HK-2 (cell line): ENCODE measurements around the gene CSGALNACT2.
A peak's percentile ranks its signal among the peaks of the same experiment; 100 is the strongest.

Experiments
- DNase-seq: peaks from one replicate; pipeline ENCODE4 v3.0.0-alpha.2; 2018; ENCODE audit not compliant: unreplicated experiment

CSGALNACT2 gene

DNA sequence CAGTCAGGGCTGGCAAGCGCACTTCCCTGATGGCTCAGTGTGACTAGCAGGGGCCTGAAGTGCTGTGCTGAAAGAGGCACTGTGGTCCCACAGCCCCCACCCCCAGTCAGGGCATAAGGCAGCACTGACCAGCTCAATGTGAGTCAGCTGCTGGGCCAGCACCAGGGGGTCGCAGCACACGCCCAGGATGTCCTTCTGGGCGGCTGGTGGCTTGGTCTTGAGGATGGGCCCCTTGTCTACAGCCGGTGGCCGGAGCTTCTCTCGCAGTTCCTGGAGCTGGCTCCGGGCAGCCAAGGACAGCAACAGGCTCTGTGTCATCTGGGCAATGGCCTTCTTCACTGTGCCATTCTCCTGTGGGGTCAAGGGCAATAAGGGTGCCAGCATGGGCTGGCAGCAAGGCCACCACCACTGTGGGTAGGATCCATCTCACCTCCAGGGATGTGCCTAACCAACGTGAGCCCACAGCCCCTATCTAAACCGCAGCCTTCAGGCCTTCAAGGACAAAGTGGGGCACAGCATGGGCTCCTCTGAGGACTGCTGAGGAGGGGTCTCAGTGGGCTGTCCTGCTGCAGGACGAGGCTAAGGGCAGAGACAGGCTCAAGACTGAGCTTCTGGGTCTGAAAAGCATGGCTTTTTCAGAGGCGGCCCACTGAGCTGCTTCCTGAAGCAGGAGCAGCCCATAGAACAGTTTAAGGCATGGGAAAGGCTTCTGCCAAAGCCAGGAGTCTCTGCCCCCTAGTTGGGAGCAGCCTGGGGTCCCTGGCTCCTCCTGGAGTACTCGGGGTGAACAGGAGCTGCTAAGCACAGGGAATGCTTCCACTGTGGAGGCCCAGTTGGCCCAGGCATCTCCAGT lies 62.5 kb downstream of the CSGALNACT2 start:
- no peak for DNase-seq

DNA sequence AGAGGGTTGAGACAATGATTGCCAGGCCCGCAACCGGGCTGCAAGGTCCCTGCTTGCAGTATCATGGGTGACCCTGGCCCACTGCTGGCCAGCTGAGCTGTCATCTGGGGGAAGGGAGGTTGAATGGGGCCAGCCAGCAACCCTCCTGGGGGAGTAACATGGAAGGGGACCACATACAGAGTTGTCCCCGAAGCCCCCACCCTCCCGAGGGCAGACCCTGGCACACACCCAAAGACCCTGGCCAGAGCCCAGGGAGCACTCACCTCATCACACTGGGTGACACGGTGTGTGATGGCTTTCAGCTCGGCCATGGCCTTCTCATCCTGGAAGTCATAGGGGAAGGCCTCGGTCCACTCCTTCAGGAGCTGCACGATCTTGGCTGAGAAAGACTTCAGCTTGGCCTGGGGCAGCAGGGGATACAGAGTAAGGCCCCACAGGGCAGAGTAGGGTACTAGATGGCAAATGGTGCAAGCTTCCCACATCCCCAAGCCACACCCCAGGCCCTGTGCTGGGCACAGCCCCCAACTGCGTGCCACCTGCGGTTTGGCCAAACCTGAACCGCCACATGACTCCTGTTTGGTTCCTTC lies 63.4 kb downstream of the CSGALNACT2 start:
- DNase-seq: no peak

DNA sequence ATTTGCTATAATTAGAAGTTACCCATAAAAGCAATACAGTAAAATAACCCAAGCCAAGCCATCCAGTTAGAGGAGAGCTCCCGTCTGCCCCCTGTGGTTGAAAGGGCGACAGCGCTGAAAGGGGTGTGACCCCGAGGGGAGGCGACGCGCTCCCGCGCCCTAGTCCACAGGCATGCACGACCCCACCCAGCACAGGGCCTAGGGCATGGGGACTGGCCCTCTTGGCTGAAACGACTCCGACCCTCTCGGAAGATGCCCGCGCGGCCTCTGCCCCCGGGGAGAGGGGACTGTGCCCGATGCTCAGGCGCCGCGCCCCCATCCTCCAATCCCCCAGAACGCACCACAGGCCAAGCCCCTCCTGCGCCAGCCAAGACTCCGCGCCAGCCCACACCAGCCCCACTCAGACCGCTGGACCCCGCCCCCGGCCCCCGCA lies 64.0 kb downstream of the CSGALNACT2 start:
- no peak for DNase-seq

GRCh38 chr10:43202657-43203447 lies 64.6 kb downstream of the CSGALNACT2 start:
- no peak for DNase-seq

- no peak for DNase-seq
Measured at GRCh38 chr10:43203448-43204041, 65.3 kb downstream of the CSGALNACT2 start.

DNA sequence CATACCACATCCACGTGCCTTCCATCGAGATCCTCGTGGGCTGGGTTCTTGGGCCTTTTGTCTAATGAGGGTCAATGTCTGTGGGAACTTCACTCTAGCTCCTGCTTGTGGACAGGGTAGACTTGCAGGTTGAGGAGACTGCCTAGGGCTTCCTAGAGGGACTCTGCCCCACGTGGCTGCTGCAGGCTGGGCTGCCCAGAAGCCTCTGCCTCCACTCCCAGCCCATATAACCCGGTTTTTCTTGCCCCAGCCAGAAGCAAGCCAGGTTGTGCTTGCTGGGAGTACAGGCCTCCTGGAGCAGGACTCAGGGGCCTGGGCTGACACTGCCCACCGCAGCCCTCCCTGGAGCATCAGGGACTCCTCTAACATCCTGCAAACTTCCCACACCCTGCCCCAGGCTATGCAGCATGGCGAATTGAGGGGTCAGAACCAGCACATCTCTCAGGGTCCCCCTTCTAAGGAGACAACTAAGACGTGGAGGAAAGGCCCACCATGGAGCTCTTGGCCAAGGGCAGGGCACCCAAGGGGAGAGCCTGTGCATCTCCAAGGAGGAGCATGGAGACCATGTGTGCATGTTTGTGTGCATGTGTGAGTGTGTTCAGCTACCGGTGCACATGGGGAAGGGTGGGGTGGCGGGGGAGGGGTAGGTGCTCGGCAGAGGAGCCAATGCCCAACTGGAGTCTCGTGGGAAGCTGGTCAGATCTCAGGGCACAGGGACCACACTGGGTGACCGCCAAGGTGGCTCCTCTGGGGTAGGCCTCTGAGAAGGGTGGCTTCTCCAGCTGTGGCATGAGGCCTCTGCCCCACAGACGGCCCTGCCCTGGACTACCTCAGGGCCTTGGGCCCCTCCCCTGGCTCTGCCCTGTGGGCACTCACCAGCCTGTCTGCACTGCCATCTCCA lies 66.0 kb downstream of the CSGALNACT2 start:
- DNase-seq: no peak

DNA sequence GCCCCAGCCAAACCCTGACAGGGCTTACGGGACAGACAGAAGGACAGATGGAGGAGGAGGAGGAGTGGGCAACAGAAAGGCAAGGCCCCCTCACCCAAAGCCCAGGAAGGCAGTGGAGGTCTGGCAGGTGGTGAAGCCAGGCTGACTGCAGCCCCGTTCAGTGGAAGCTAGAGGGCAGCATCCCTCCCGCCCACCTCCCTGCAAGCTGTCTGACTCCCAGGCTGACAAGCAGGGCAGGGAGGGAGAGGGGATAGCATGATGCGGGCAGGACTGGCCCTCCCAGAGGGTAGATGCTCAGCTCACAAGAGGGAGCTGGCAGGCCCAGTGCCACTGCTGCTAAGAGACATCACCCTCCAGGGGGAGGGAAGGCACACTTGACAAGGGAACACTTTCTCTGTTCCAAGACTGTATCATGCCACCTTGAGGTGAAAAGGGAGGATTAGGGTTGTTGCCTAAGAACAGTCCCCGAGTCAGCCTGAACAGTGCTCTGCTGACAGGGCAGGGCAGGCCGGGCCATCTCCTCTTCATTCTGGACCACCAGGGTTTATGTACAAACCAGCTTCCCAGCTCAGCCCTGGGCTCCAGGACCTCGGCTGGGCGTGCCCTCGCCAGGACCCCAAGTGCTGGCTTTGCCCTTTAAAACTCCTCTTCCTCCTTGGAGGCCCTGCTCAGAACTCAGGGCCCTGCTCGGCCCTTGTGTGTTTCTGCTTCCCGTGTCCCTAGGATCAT lies 66.9 kb downstream of the CSGALNACT2 start:
- peak; percentile 72 for DNase-seq

DNA sequence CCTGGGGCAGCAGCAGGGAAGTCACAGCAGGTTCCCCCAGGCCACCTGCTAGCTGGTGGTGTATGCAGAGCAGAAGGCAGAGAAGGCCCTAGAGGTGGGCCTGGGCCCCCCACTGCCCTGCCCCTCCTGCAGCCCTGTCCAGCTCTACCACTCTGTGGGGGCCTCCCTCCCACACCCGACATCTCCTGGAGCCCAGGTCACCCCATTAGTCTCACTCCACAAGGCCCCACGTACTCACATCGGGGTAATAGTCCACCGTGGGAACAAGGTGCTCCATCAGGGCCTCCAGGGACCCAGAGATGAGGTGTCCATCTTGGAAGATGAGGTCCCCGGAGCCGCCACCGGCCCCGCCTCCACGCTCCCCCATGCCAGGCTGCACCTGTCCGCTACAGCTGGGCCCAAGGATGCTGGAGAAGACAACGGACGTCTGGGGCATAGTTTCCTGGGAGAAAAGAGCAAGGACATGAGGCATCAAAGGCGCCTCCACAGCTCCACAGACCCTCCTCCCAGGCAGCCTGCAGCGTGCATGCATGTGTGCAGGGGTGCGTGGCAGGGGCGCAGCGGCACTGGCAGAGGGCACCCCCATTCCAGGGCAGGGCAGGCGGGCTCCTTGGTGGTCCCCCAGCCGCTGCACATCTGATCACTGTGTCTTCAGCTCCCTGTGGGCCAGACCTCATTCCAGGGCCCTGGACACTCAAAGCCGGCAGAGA lies 67.6 kb downstream of the CSGALNACT2 start:
- no peak for DNase-seq

DNA sequence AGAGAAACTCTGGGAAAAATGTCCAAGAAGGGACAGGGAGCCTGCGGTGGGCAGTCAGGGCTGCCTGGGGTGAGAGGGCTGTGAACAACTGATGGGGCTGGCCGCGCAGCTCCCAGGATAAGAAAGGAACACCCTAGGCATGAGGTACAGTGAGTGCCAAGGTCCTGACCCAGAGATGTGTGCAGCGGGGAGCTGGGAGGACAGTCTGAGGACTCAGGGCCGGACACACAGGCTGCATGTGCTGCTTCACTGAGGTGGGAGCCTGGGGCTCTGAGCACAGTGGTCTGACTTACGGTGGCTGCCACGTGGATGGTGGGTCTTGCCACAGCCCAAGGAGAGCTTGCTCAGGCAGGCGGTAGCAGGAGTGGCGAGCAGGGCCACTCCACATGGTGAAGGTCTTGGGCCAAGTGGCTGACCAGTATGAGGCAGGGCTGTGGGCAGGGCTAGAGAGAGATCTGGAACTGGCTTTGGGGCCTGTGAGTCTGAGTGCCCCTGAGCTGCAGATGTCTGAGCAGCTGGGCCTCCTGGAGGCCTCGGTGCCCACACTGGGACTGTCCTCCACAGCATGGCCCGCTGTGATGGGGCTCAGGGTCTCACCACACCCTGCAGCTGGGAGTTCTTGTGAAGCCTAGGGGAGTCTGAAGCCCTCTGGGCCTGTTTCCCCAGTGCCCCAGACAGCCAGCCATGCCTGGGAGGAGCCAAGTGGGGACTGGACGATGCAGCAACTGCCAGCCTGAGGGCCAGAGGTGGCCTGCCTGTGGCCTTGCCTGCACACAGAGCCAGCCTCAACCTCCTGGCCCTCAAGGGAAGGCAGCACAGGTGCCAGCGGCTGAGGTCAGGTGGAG lies 68.4 kb downstream of the CSGALNACT2 start:
- peak; percentile 1 for DNase-seq

- no peak for DNase-seq
Measured at GRCh38 chr10:43208147-43209073, 70.2 kb downstream of the CSGALNACT2 start.

GRCh38 chr10:43209074-43209455 lies 70.8 kb downstream of the CSGALNACT2 start:
- DNase-seq: no peak

DNA sequence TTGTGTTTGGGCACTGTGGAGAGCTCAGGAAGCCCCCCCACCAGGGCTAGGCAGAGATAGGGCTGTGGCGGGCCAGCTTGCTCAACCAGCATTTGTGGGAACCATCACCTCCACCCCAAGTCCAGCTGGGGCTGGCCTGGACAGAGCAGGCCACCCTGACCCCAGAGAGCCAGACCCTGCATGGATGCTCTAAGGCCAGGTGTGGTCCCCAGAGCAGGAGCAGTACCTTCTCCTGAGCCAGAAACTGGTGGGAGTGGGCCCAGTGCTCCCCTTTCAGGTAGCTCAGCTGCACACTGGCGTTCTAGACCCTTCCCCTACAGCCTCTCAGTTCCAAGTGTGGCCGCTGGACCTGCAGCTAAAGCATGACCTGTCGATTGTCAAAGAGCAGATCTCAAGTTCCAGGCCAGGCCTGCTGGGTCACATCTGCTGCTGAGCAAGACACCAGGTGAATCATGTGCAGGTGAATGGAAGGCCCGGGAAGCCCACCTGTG lies 71.5 kb downstream of the CSGALNACT2 start:
- DNase-seq: no peak

GRCh38 chr10:43210556-43210955 lies 72.3 kb downstream of the CSGALNACT2 start:
- DNase-seq: no peak

DNA sequence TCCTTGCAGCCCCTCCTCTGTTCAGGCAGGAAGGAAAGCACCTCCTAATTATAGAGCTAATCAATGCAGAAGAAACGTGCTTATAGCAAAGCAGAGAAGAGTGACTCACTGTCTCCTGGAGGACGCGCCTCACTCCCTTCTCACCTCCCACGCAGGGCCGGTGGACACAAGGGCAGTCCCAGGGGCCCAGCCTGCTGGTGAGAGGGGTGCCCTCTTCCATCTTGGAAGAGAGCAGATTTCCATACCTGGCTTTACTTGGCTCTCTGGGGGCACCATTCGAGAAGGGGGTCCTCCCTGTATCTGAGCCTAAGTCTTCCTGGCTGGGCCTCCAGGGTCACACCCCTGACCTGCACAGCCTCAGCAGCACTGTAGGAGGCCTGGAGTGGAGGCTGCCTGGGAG lies 72.8 kb downstream of the CSGALNACT2 start:
- peak; percentile 36 for DNase-seq

DNA sequence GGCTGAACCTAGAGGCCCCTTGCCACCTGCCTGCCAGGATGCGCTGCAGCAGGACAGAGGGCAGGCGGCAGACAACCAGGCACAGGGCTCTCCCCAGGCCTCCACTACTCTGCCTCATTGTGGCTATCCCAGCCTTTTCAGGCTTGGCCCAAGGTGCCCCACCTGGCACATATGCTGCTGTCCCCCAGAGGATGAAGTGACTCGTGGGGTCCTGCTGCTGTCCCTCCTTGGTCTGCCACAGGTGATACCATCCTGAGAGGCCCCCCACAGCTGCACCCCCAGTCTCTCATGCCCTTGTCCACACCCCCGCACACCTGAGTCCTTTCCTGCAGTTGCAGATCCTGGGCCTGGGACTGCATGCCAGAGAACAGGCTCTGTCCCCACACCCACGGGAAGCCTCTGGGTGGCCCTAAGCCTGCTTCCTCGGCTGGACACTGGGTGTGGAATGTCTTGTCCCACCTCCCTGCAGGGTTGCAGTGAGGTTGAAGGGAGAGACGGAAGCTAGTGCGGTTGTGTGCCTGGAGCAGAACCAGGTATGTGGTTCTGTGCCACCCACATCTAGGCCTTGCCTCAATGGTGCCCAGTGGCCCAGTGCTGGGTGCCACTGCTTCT lies 73.3 kb downstream of the CSGALNACT2 start:
- no peak for DNase-seq

GRCh38 chr10:43212043-43212721 lies 73.9 kb downstream of the CSGALNACT2 start:
- no peak for DNase-seq
